Stimulated activated naive B cell treated with anti-CD40 and anti-IgM and Interleukin-4, amounts not matched to agents 10 μg/mL and 1 μg/mL and 100 μg/mL, for 72 hours (primary cell): ENCODE results near the gene CCDC117.
"Not testable (repeated sequence)": the region's sequence is repeated elsewhere in the genome, so short reads cannot be mapped to it uniquely, and the experiment has no call there.

Experiments used
- ATAC-seq, 2 donors: fragments of 150-1000 bp; cut with Tn5 transposase; replicated peaks; 2 replicates each; pipeline ENCODE4 v1.10.0; 2021; ENCODE audit warnings: moderate library complexity in 1 of 2
- DNase-seq: peaks from one replicate; pipeline ENCODE4 v3.0.0; 2021
- H3K27ac Mint-ChIP-seq: one replicate; pipeline ENCODE4 v1.8.0; 2022; ENCODE audit warnings: mild to moderate bottlenecking, mixed read lengths
- H3K27me3 Mint-ChIP-seq, 2 donors: one replicate each; pipeline ENCODE4 v1.8.0; 2022; ENCODE audit warnings: mixed read lengths in 2 of 2
- H3K36me3 Mint-ChIP-seq, 2 donors: one replicate each; pipeline ENCODE4 v1.8.0; 2022; ENCODE audit warnings: mixed read lengths in 2 of 2, mild to moderate bottlenecking in 1 of 2
- H3K4me1 Mint-ChIP-seq, 2 donors: one replicate each; pipeline ENCODE4 v1.8.0; 2022; ENCODE audit warnings: mixed read lengths in 2 of 2, mild to moderate bottlenecking in 1 of 2
- H3K4me3 Mint-ChIP-seq, 2 donors: one replicate each; pipeline ENCODE4 v1.8.0; 2022; ENCODE audit warnings: mild to moderate bottlenecking in 2 of 2, mixed read lengths in 2 of 2, moderate library complexity in 1 of 2
- H3K9me3 Mint-ChIP-seq, 2 donors: one replicate each; pipeline ENCODE4 v1.8.0; 2022; ENCODE audit warnings: mixed read lengths in 2 of 2, mild to moderate bottlenecking in 1 of 2

CCDC117 gene

GRCh38 chr22:28802595-28803123, 30.2 kb downstream of the CCDC117 start:
- no peak for ATAC-seq
- Mint-ChIP-seq H3K36me3 (peaks cover 20 to 29% of the 10 kb centered on the region in 2 donors), H3K4me1 (peaks cover 7 to 29% of the 10 kb centered on the region in 2 donors), H3K27me3 (no peaks in the 10 kb centered on the region), H3K4me3 (peak overlapping the region; percentile 86 to 88), H3K9me3 (no peaks in the 10 kb centered on the region), H3K27ac (peak overlapping the region; percentile 96)
- no peak for DNase-seq

GRCh38 chr22:28805426-28805825, 32.9 kb downstream of the CCDC117 start:
- peaks cover 17 to 18% of the 10 kb centered on the region in 2 donors for H3K36me3 Mint-ChIP-seq
- ATAC-seq, H3K27me3 Mint-ChIP-seq, DNase-seq, H3K4me3 Mint-ChIP-seq, H3K27ac Mint-ChIP-seq, H3K9me3 Mint-ChIP-seq: not testable (repeated sequence)
- H3K4me1 Mint-ChIP-seq: peaks cover 10 to 29% of the 10 kb centered on the region in 2 donors

- Mint-ChIP-seq H3K4me3 (no peak overlapping the region), H3K4me1 (peaks cover 14 to 36% of the 10 kb centered on the region in 2 donors), H3K27me3 (no peaks in the 10 kb centered on the region), H3K27ac (no peak overlapping the region), H3K36me3 (peaks cover 16 to 24% of the 10 kb centered on the region in 2 donors), H3K9me3 (no peaks in the 10 kb centered on the region)
- ATAC-seq (no peak), DNase-seq (no peak)
These were observed 36.3 kb downstream of the CCDC117 start for GRCh38 chr22:28808716-28809355.

GRCh38 chr22:28810821-28811491, 38.5 kb downstream of the CCDC117 start:
- DNase-seq (no peak), ATAC-seq (peak in 1 of 2 donors; percentile 5)
- H3K36me3 Mint-ChIP-seq: peaks cover 24 to 40% of the 10 kb centered on the region in 2 donors
- H3K9me3 Mint-ChIP-seq: no peaks in the 10 kb centered on the region
- H3K4me1 Mint-ChIP-seq: peaks cover 14 to 37% of the 10 kb centered on the region in 2 donors
- H3K27me3 Mint-ChIP-seq: no peaks in the 10 kb centered on the region
- H3K4me3 Mint-ChIP-seq: peak overlapping the region; percentile 21 to 55
- H3K27ac Mint-ChIP-seq: no peak overlapping the region

- H3K9me3 Mint-ChIP-seq: no peaks in the 10 kb centered on the region
- H3K27ac Mint-ChIP-seq: no peak overlapping the region
- no peak for ATAC-seq
- H3K4me1 Mint-ChIP-seq: peaks cover 14 to 37% of the 10 kb centered on the region in 2 donors
- H3K27me3 Mint-ChIP-seq: no peaks in the 10 kb centered on the region
- H3K36me3 Mint-ChIP-seq: peaks cover 24 to 44% of the 10 kb centered on the region in 2 donors
- H3K4me3 Mint-ChIP-seq: no peak overlapping the region
- DNase-seq: no peak
These were observed 40.0 kb downstream of the CCDC117 start for GRCh38 chr22:28812516-28812915.

- no peak for ATAC-seq
- Mint-ChIP-seq H3K27ac (no peak overlapping the region), H3K27me3 (no peaks in the 10 kb centered on the region), H3K4me1 (peaks cover 21 to 50% of the 10 kb centered on the region in 2 donors), H3K9me3 (no peaks in the 10 kb centered on the region), H3K36me3 (peaks cover 22 to 45% of the 10 kb centered on the region in 2 donors), H3K4me3 (no peak overlapping the region)
- no peak for DNase-seq
These were observed 41.5 kb downstream of the CCDC117 start for GRCh38 chr22:28813772-28814518.

- ATAC-seq (no peak), DNase-seq (no peak)
- no peaks in the 10 kb centered on the region for H3K9me3 Mint-ChIP-seq
- H3K36me3 Mint-ChIP-seq: peaks cover 20 to 41% of the 10 kb centered on the region in 2 donors
- no peak overlapping the region for H3K4me3 Mint-ChIP-seq
- H3K4me1 Mint-ChIP-seq: peaks cover 23 to 55% of the 10 kb centered on the region in 2 donors
- no peak overlapping the region for H3K27ac Mint-ChIP-seq
- H3K27me3 Mint-ChIP-seq: no peaks in the 10 kb centered on the region
These were observed 42.6 kb downstream of the CCDC117 start for GRCh38 chr22:28815111-28815510.

- Mint-ChIP-seq H3K36me3 (peaks cover 20 to 41% of the 10 kb centered on the region in 2 donors), H3K27ac (no peak overlapping the region), H3K9me3 (no peaks in the 10 kb centered on the region), H3K4me1 (peaks cover 19 to 49% of the 10 kb centered on the region in 2 donors), H3K4me3 (no peak overlapping the region), H3K27me3 (no peaks in the 10 kb centered on the region)
- DNase-seq (no peak), ATAC-seq (no peak)
These were observed 43.2 kb downstream of the CCDC117 start for GRCh38 chr22:28815729-28816128.

GRCh38 chr22:28817064-28817463, 44.6 kb downstream of the CCDC117 start:
- H3K4me3 Mint-ChIP-seq: no peak overlapping the region
- H3K36me3 Mint-ChIP-seq: peaks cover 22 to 41% of the 10 kb centered on the region in 2 donors
- DNase-seq (no peak), ATAC-seq (no peak)
- H3K27ac Mint-ChIP-seq: no peak overlapping the region
- no peaks in the 10 kb centered on the region for H3K27me3 Mint-ChIP-seq
- peaks cover 22 to 49% of the 10 kb centered on the region in 2 donors for H3K4me1 Mint-ChIP-seq
- H3K9me3 Mint-ChIP-seq: no peaks in the 10 kb centered on the region

- peak overlapping the region in 1 of 2 donors; percentile 50 for H3K4me3 Mint-ChIP-seq
These were observed 45.7 kb downstream of the CCDC117 start for GRCh38 chr22:28817919-28818859.

GRCh38 chr22:28819253-28820096, 47.0 kb downstream of the CCDC117 start:
- ATAC-seq: no peak
- Mint-ChIP-seq H3K27ac (no peak overlapping the region), H3K9me3 (no peaks in the 10 kb centered on the region), H3K36me3 (peaks cover 22 to 28% of the 10 kb centered on the region in 2 donors), H3K27me3 (no peaks in the 10 kb centered on the region), H3K4me1 (peaks cover 29 to 54% of the 10 kb centered on the region in 2 donors), H3K4me3 (no peak overlapping the region)
- DNase-seq: no peak

More at GRCh38 chr22:28817919-28818859, 45.7 kb downstream of the CCDC117 start:
- Mint-ChIP-seq H3K27ac (peak overlapping the region; percentile 89), H3K27me3 (no peaks in the 10 kb centered on the region), H3K9me3 (no peaks in the 10 kb centered on the region), H3K4me1 (peaks cover 27 to 54% of the 10 kb centered on the region in 2 donors), H3K36me3 (peaks cover 22 to 41% of the 10 kb centered on the region in 2 donors)
- no peak for DNase-seq
- ATAC-seq: no peak

GRCh38 chr22:28820885-28821284, 48.4 kb downstream of the CCDC117 start:
- Mint-ChIP-seq H3K9me3 (no peaks in the 10 kb centered on the region), H3K27me3 (no peaks in the 10 kb centered on the region), H3K4me3 (no peak overlapping the region), H3K36me3 (peaks cover 13 to 24% of the 10 kb centered on the region in 2 donors), H3K27ac (no peak overlapping the region), H3K4me1 (peaks cover 29 to 54% of the 10 kb centered on the region in 2 donors)
- ATAC-seq: no peak
- DNase-seq: no peak

- Mint-ChIP-seq H3K36me3 (peaks cover 13 to 24% of the 10 kb centered on the region in 2 donors), H3K4me3 (no peak overlapping the region), H3K27me3 (no peaks in the 10 kb centered on the region), H3K4me1 (peaks cover 29 to 55% of the 10 kb centered on the region in 2 donors), H3K9me3 (no peaks in the 10 kb centered on the region), H3K27ac (peak overlapping the region; percentile 10)
- DNase-seq (no peak), ATAC-seq (no peak)
These were observed 49.0 kb downstream of the CCDC117 start for GRCh38 chr22:28821452-28821851.
